ENCODE results near the gene FABP6. TPM values are rescaled to one million over a fixed set of nuclear protein-coding genes. Genes with fewer than 3 reads are reported as not detected.

FABP6 gene
- total RNA-seq, 1 experiment from 2014 or later, result 5.2 TPM

- Histone ChIP-seq H4K8ac (replicated peaks; ENCODE audit: insufficient read length, low read depth, low read length) (no peak overlapping the region), H3K79me1 (ENCODE audit: insufficient read depth, low read depth, low read length, poor library complexity, severe bottlenecking) (no peaks in the 10 kb centered on the region), H2BK20ac (ENCODE audit: low read depth, low read length, poor library complexity, severe bottlenecking) (no peak overlapping the region), H3K14ac (ENCODE audit: insufficient read depth, low read length) (no peak overlapping the region), H3K9me3 (ENCODE audit: control insufficient read depth, low read depth, low read length) (no peaks in the 10 kb centered on the region), H3K79me2 (ENCODE audit: insufficient read depth, low read length) (no peaks in the 10 kb centered on the region), H2AFZ (ENCODE audit: low read length) (no peak overlapping the region), H3T11ph (ENCODE audit: low read length) (no peak overlapping the region), H2BK5ac (ENCODE audit: insufficient read length, low read length) (no peak overlapping the region), H2BK15ac (ENCODE audit: low read depth, low read length) (no peak overlapping the region), H3K4me2 (ENCODE audit: insufficient read depth, insufficient read length, low read length) (no peak overlapping the region), H2AK5ac (ENCODE audit: insufficient read length, low read length) (no peak overlapping the region), H4K20me1 (ENCODE audit: control insufficient read depth, insufficient read depth, insufficient read length) (no peaks in the 10 kb centered on the region), H3K23me2 (ENCODE audit: insufficient read length, low read depth, low read length, poor library complexity, severe bottlenecking) (no peaks in the 10 kb centered on the region), H4K91ac (ENCODE audit: insufficient read length, low read depth, low read length) (no peak overlapping the region), H3K23ac (ENCODE audit: insufficient read length, low read depth, low read length) (no peak overlapping the region), H3K56ac (ENCODE audit: insufficient read length, low read depth, low read length) (no peak overlapping the region), H2BK12ac (ENCODE audit: insufficient read length, low read depth, low read length) (no peak overlapping the region), H4K5ac (ENCODE audit: insufficient read length, low read depth, low read length) (no peak overlapping the region), H3K9ac (ENCODE audit: extremely low read depth, insufficient read length, low read length) (no peak overlapping the region), H2BK120ac (ENCODE audit: low read depth, low read length, poor library complexity, severe bottlenecking) (no peak overlapping the region), H3K4me1 (ENCODE audit: insufficient read depth, low read length) (no peaks in the 10 kb centered on the region), H3K4ac (ENCODE audit: low read depth, low read length) (no peak overlapping the region), H3K27ac (ENCODE audit: insufficient read length, low read depth, low read length) (no peak overlapping the region), H3K27me3 (ENCODE audit: insufficient read depth, low read length) (no peaks in the 10 kb centered on the region), H3K18ac (ENCODE audit: insufficient read length, low read depth, low read length) (no peak overlapping the region)
- H3K27ac Mint-ChIP-seq, result no peak overlapping the region
- no peaks in the 10 kb centered on the region for H3K9me3 Mint-ChIP-seq
- TF ChIP-seq, protein P1, sequence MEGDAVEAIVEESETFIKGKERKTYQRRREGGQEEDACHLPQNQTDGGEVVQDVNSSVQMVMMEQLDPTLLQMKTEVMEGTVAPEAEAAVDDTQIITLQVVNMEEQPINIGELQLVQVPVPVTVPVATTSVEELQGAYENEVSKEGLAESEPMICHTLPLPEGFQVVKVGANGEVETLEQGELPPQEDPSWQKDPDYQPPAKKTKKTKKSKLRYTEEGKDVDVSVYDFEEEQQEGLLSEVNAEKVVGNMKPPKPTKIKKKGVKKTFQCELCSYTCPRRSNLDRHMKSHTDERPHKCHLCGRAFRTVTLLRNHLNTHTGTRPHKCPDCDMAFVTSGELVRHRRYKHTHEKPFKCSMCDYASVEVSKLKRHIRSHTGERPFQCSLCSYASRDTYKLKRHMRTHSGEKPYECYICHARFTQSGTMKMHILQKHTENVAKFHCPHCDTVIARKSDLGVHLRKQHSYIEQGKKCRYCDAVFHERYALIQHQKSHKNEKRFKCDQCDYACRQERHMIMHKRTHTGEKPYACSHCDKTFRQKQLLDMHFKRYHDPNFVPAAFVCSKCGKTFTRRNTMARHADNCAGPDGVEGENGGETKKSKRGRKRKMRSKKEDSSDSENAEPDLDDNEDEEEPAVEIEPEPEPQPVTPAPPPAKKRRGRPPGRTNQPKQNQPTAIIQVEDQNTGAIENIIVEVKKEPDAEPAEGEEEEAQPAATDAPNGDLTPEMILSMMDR (conservative IDR thresholded peaks at IDR 0.05), result no peak
- no CpG with 5 or more reads among the region's 2 CpGs for whole genome bisulfite sequencing (ENCODE audit: extremely low coverage, insufficient read length, low lambda C conversion rate)
- no peak overlapping the region; a peak in 1 of 5 replicates for H3K4me3 Mint-ChIP-seq
- no peaks in the 10 kb centered on the region for H3K36me3 Mint-ChIP-seq (ENCODE audit: insufficient read depth in 1 of 3, low read depth in 3 of 3)
- DNase-seq, result no peak
- peaks cover 3% of the 10 kb centered on the region; the same call in 1 of the 2 replicates for H3K27me3 Mint-ChIP-seq (ENCODE audit: low read depth)
- no peaks in the 10 kb centered on the region; a peak in 1 of 4 replicates for H3K4me1 Mint-ChIP-seq
Observed at GRCh38 chr5:160209917-160210316, 19.4 kb upstream of the FABP6 start.

All from H9 (cell line).